Measurements from ENCODE around the gene DAPK1. TPM values are rescaled to one million over a fixed set of nuclear protein-coding genes. Genes with fewer than 3 reads are reported as not detected.

The DAPK1 gene
- total RNA-seq, 1 donor from 2014 or later, result 24.6 TPM

- intact Hi-C loops (cut with DNase I), result no loop called here
- Histone ChIP-seq H3K9me3 (no peaks in the 10 kb centered on the region), H3K27ac (no peak overlapping the region), H3K27me3 (no peaks in the 10 kb centered on the region), H3K36me3 (no peaks in the 10 kb centered on the region), H3K4me3 (no peak overlapping the region), H3K4me1 (no peaks in the 10 kb centered on the region)
- TF ChIP-seq CTCF (IDR thresholded peaks at IDR 0.05) (no peak), POLR2AphosphoS5 (IDR thresholded peaks at IDR 0.05; ENCODE audit: insufficient read depth in 1 of 2, low read depth in 1 of 2) (no peak), POLR2A (IDR thresholded peaks at IDR 0.05) (no peak)
- no peak for DNase-seq (ENCODE audit: extremely low spot score in 2 of 2)
Observed at GRCh38 chr9:87610200-87611155, 112.8 kb downstream of the DAPK1 start.

GRCh38 chr9:87611776-87612175, 114.1 kb downstream of the DAPK1 start:
- H3K27ac ChIP-seq, result no peak overlapping the region
- TF ChIP-seq POLR2A (IDR thresholded peaks at IDR 0.05) (no peak), CTCF (IDR thresholded peaks at IDR 0.05) (no peak), POLR2AphosphoS5 (IDR thresholded peaks at IDR 0.05; ENCODE audit: insufficient read depth in 1 of 2, low read depth in 1 of 2) (no peak)

GRCh38 chr9:87612536-87612935, 114.9 kb downstream of the DAPK1 start:
- no peaks in the 10 kb centered on the region for H3K4me1 ChIP-seq
- TF ChIP-seq CTCF (IDR thresholded peaks at IDR 0.05) (no peak), POLR2AphosphoS5 (IDR thresholded peaks at IDR 0.05; ENCODE audit: insufficient read depth in 1 of 2, low read depth in 1 of 2) (no peak)
- intact Hi-C loops (cut with DNase I), result no loop called here
- no peaks in the 10 kb centered on the region for H3K9me3 ChIP-seq
- no peak overlapping the region for H3K4me3 ChIP-seq
- no peak overlapping the region for H3K27ac ChIP-seq
- no peak for DNase-seq (ENCODE audit: extremely low spot score in 2 of 2)
- H3K36me3 ChIP-seq, result no peaks in the 10 kb centered on the region
- no peaks in the 10 kb centered on the region for H3K27me3 ChIP-seq

More at GRCh38 chr9:87611776-87612175, 114.1 kb downstream of the DAPK1 start:
- Histone ChIP-seq H3K27me3 (no peaks in the 10 kb centered on the region), H3K4me3 (no peak overlapping the region), H3K9me3 (no peaks in the 10 kb centered on the region), H3K4me1 (no peaks in the 10 kb centered on the region), H3K36me3 (no peaks in the 10 kb centered on the region)
- intact Hi-C loops (cut with DNase I), result no loop called here
- DNase-seq (ENCODE audit: extremely low spot score in 2 of 2), result no peak

GRCh38 chr9:87613265-87614111, 115.8 kb downstream of the DAPK1 start:
- intact Hi-C loops (cut with DNase I), result no loop called here
- no peak overlapping the region for H3K4me3 ChIP-seq
- no peaks in the 10 kb centered on the region for H3K27me3 ChIP-seq
- H3K4me1 ChIP-seq, result no peaks in the 10 kb centered on the region
- TF ChIP-seq POLR2AphosphoS5 (IDR thresholded peaks at IDR 0.05; ENCODE audit: insufficient read depth in 1 of 2, low read depth in 1 of 2) (no peak), POLR2A (IDR thresholded peaks at IDR 0.05) (no peak), CTCF (IDR thresholded peaks at IDR 0.05) (no peak)
- no peak for DNase-seq (ENCODE audit: extremely low spot score in 2 of 2)
- H3K36me3 ChIP-seq, result no peaks in the 10 kb centered on the region
- no peaks in the 10 kb centered on the region for H3K9me3 ChIP-seq
- H3K27ac ChIP-seq, result no peak overlapping the region

Measured in vagina (tissue), 2 donors.